ENCODE results near the gene TUBGCP2.
A peak's percentile ranks its signal among the peaks of the same experiment; 100 is the strongest.

TUBGCP2 gene

GRCh38 chr10:133258818-133259601 is 49.7 kb downstream of the TUBGCP2 start:
- Histone ChIP-seq H3K9ac (ENCODE audit: low read depth, low read length, poor library complexity, severe bottlenecking) (peak overlapping the region; percentile 61), H3K4me3 (ENCODE audit: low read length, poor library complexity, severe bottlenecking) (peak overlapping the region; percentile 67), H3K27me3 (ENCODE audit: insufficient read depth, low read length, poor library complexity, severe bottlenecking) (no peaks in the 10 kb centered on the region)

GRCh38 chr10:133258066-133258817 is 50.4 kb downstream of the TUBGCP2 start:
- Histone ChIP-seq H3K4me1 (ENCODE audit: insufficient read depth, low read length, poor library complexity, severe bottlenecking) (peaks cover 64% of the 10 kb centered on the region), H3K9me2 (replicated peaks; ENCODE audit: low read depth, low read length) (no peaks in the 10 kb centered on the region), H3K27me3 (ENCODE audit: insufficient read depth, low read length, poor library complexity, severe bottlenecking) (no peaks in the 10 kb centered on the region), H4K20me1 (ENCODE audit: insufficient read depth, low read length, poor library complexity, severe bottlenecking) (no peaks in the 10 kb centered on the region), H3K79me2 (ENCODE audit: insufficient read depth, low read length) (no peaks in the 10 kb centered on the region), H3K4me3 (ENCODE audit: low read length, poor library complexity, severe bottlenecking) (peak overlapping the region; percentile 67), H3K9ac (ENCODE audit: low read depth, low read length, poor library complexity, severe bottlenecking) (peak overlapping the region; percentile 61), H3K36me3 (ENCODE audit: insufficient read depth, low read length) (no peaks in the 10 kb centered on the region), H3K4me2 (ENCODE audit: low read depth, low read length, poor library complexity, severe bottlenecking) (peak overlapping the region; percentile 80), H3K9me3 (ENCODE audit: insufficient read depth, low read depth, low read length) (no peaks in the 10 kb centered on the region), H2AFZ (ENCODE audit: low read length) (peak overlapping the region; percentile 66; the same call in 1 of the 2 replicates), H3F3A (ENCODE audit: low read depth) (peaks cover 13% of the 10 kb centered on the region)
- TF ChIP-seq, protein P1, sequence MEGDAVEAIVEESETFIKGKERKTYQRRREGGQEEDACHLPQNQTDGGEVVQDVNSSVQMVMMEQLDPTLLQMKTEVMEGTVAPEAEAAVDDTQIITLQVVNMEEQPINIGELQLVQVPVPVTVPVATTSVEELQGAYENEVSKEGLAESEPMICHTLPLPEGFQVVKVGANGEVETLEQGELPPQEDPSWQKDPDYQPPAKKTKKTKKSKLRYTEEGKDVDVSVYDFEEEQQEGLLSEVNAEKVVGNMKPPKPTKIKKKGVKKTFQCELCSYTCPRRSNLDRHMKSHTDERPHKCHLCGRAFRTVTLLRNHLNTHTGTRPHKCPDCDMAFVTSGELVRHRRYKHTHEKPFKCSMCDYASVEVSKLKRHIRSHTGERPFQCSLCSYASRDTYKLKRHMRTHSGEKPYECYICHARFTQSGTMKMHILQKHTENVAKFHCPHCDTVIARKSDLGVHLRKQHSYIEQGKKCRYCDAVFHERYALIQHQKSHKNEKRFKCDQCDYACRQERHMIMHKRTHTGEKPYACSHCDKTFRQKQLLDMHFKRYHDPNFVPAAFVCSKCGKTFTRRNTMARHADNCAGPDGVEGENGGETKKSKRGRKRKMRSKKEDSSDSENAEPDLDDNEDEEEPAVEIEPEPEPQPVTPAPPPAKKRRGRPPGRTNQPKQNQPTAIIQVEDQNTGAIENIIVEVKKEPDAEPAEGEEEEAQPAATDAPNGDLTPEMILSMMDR (conservative IDR thresholded peaks at IDR 0.05; ENCODE audit: low read length): no peak
- no peak for TF ChIP-seq EZH2phosphoT487 (IDR thresholded peaks at IDR 0.05; ENCODE audit: borderline replicate concordance)

More at GRCh38 chr10:133258818-133259601, 49.7 kb downstream of the TUBGCP2 start:
- no peaks in the 10 kb centered on the region for H4K20me1 ChIP-seq (ENCODE audit: insufficient read depth, low read length, poor library complexity, severe bottlenecking)
- no peaks in the 10 kb centered on the region for H3K36me3 ChIP-seq (ENCODE audit: insufficient read depth, low read length)
- peak overlapping the region; percentile 80 for H3K4me2 ChIP-seq (ENCODE audit: low read depth, low read length, poor library complexity, severe bottlenecking)
- peaks cover 71% of the 10 kb centered on the region for H3K4me1 ChIP-seq (ENCODE audit: insufficient read depth, low read length, poor library complexity, severe bottlenecking)
- H2AFZ ChIP-seq (ENCODE audit: low read length): peak overlapping the region; percentile 71
- peaks cover 13% of the 10 kb centered on the region for H3F3A ChIP-seq (ENCODE audit: low read depth)
- no peak for TF ChIP-seq EZH2phosphoT487 (IDR thresholded peaks at IDR 0.05; ENCODE audit: borderline replicate concordance)
- TF ChIP-seq, protein P1 (conservative IDR thresholded peaks at IDR 0.05; ENCODE audit: low read length): no peak
- no peaks in the 10 kb centered on the region for H3K9me2 ChIP-seq (replicated peaks; ENCODE audit: low read depth, low read length)
- H3K9me3 ChIP-seq (ENCODE audit: insufficient read depth, low read depth, low read length): no peaks in the 10 kb centered on the region
- no peaks in the 10 kb centered on the region for H3K79me2 ChIP-seq (ENCODE audit: insufficient read depth, low read length)

DNA sequence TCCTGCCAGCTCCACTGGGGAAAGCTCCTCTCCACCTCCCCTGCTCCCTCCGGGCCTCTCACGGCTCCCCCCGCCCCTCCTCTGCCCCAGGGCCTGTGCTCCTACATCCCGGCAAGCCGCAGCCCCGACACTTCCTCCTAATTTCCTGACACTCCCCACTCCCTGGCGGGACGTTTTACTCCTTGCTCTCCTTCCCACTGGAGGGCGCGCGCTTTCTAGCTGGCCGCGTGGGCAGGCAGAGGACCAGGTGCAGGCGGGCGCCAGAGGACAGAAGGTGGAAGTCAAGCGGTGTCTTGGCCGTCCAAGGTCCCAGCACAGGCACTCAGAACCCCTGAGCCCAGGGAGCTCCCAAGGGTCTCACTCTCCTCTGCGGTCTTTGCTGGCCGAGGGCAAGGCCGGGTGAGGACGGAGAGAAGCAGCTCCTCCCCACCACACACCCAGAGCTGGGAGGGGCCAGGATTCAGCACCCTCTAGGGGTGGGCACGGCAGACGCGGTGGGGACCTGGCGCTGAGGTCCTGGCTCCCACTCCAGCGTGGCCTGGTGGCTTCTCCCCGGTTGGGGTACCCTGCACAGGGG is 51.1 kb downstream of the TUBGCP2 start:
- Histone ChIP-seq H3K27me3 (ENCODE audit: insufficient read depth, low read length, poor library complexity, severe bottlenecking) (no peaks in the 10 kb centered on the region), H4K20me1 (ENCODE audit: insufficient read depth, low read length, poor library complexity, severe bottlenecking) (no peaks in the 10 kb centered on the region), H3K4me3 (ENCODE audit: low read length, poor library complexity, severe bottlenecking) (peak overlapping the region; percentile 67), H3K9ac (ENCODE audit: low read depth, low read length, poor library complexity, severe bottlenecking) (peak overlapping the region; percentile 61), H3K4me1 (ENCODE audit: insufficient read depth, low read length, poor library complexity, severe bottlenecking) (peaks cover 58% of the 10 kb centered on the region), H3K9me3 (ENCODE audit: insufficient read depth, low read depth, low read length) (no peaks in the 10 kb centered on the region), H3F3A (ENCODE audit: low read depth) (peaks cover 13% of the 10 kb centered on the region), H3K79me2 (ENCODE audit: insufficient read depth, low read length) (no peaks in the 10 kb centered on the region), H3K4me2 (ENCODE audit: low read depth, low read length, poor library complexity, severe bottlenecking) (peak overlapping the region; percentile 80), H3K9me2 (replicated peaks; ENCODE audit: low read depth, low read length) (no peaks in the 10 kb centered on the region), H2AFZ (ENCODE audit: low read length) (peak overlapping the region; percentile 66; the same call in 1 of the 2 replicates), H3K36me3 (ENCODE audit: insufficient read depth, low read length) (no peaks in the 10 kb centered on the region)
- TF ChIP-seq, protein P1 (conservative IDR thresholded peaks at IDR 0.05; ENCODE audit: low read length): peak; percentile 43
- no peak for TF ChIP-seq EZH2phosphoT487 (IDR thresholded peaks at IDR 0.05; ENCODE audit: borderline replicate concordance)

All from Loucy (cell line).